Hepatocyte (in vitro differentiated cells): ENCODE measurements around the gene AS3MT.
A peak's percentile ranks its signal among the peaks of the same experiment; 100 is the strongest.

Source experiments
- EZH2 ChIP-seq: fragments of 200-600 bp; sonication (generic); IDR thresholded peaks from 2 replicates; pipeline ENCODE4 v1.6.1; 2016; ENCODE audit warnings: antibody characterized with exemption, mild to moderate bottlenecking, borderline replicate concordance
- EZH2phosphoT487 ChIP-seq: fragments of 200-600 bp; sonication (generic); IDR thresholded peaks from one replicate; pipeline ENCODE4 v1.6.1; 2018; ENCODE audit warnings: antibody characterized with exemption, mild to moderate bottlenecking, low read depth, moderate library complexity; ENCODE audit not compliant: unreplicated experiment, severe bottlenecking
- TF ChIP-seq, protein P1 (sequence below): fragments of 200-600 bp; sonication (generic); IDR thresholded peaks from 2 replicates; pipeline ENCODE4 v1.5.1; 2016; ENCODE audit warnings: antibody characterized with exemption, mild to moderate bottlenecking; ENCODE audit not compliant: poor library complexity

DNA sequence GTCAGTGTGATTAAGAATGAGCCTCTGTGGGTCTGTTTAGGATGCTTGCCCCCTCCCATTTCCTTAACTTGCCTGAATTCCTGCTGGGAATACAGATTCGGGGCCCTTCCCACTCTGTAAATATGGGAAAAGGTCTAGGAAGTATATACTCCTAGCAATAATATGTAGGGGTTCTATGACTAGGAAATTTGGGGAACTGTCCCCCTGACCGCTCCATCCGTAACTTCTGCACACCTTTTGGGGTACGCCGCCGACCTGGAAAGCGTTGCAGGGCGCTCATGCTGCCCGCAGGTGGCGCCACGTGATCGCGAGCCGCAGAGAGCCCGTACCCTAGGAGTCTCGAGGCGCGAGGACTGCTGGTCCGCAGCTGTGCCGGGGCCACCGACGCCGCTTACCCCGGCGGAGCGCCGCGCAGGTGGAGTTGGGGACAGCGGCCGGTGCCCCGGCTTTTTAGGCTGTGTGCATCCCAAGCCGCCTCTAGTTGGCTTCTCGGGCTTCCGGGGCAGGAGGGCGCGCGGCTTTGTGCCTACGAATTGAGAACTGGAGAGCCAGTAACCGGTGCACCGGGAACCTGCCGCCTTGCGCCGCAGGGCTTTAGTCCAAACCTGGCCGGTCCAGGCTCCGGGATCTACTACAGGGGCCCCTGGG lies 48.2 kb downstream of the AS3MT start:
- TF ChIP-seq, protein P1, sequence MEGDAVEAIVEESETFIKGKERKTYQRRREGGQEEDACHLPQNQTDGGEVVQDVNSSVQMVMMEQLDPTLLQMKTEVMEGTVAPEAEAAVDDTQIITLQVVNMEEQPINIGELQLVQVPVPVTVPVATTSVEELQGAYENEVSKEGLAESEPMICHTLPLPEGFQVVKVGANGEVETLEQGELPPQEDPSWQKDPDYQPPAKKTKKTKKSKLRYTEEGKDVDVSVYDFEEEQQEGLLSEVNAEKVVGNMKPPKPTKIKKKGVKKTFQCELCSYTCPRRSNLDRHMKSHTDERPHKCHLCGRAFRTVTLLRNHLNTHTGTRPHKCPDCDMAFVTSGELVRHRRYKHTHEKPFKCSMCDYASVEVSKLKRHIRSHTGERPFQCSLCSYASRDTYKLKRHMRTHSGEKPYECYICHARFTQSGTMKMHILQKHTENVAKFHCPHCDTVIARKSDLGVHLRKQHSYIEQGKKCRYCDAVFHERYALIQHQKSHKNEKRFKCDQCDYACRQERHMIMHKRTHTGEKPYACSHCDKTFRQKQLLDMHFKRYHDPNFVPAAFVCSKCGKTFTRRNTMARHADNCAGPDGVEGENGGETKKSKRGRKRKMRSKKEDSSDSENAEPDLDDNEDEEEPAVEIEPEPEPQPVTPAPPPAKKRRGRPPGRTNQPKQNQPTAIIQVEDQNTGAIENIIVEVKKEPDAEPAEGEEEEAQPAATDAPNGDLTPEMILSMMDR: peak; percentile 100
- TF ChIP-seq EZH2 (no peak), EZH2phosphoT487 (no peak)
